ENCODE measurements around the gene GAPVD1. TPM values are rescaled to one million over a fixed set of nuclear protein-coding genes. Genes with fewer than 3 reads are reported as not detected.
A peak's percentile ranks its signal among the peaks of the same experiment; 100 is the strongest.
"Not testable (repeated sequence)": the region's sequence is repeated elsewhere in the genome, so short reads cannot be mapped to it uniquely, and the experiment has no call there.

Gene GAPVD1
- total RNA-seq, 2 experiments from 2014 or later, result 49.7 to 49.8 TPM

- no peak for DNase-seq
- H3K36me3 Mint-ChIP-seq (ENCODE audit: low read depth), result peaks cover 17% of the 10 kb centered on the region
- no peak for TF ChIP-seq CTCF (IDR thresholded peaks at IDR 0.05)
- no peaks in the 10 kb centered on the region for H3K9me3 Mint-ChIP-seq
- no peak for ATAC-seq
- CTCF ChIA-PET, result interaction anchor here (1.0 kb wide), 1 partner anchor 18 kb away, joined by 3 read pairs; no protein-coding TSS in a partner anchor
- H3K27me3 Mint-ChIP-seq, result no peaks in the 10 kb centered on the region
- H3K27ac Mint-ChIP-seq, result no peak overlapping the region
- POLR2A ChIA-PET, result interaction anchor here (0.6 to 4.2 kb wide), 5 partner anchors 9 to 13 kb away, joined by 3 to 16 read pairs (median 4); partner anchors contain the start of gene HSPA5
- H3K4me3 Mint-ChIP-seq, result no peak overlapping the region
- intact Hi-C loops (cut with micrococcal nuclease), result no loop called here
- no peaks in the 10 kb centered on the region for H3K4me1 Mint-ChIP-seq (ENCODE audit: low read depth)
Observed at GRCh38 chr9:125227761-125228160, 33.9 kb upstream of the GAPVD1 start.

DNA sequence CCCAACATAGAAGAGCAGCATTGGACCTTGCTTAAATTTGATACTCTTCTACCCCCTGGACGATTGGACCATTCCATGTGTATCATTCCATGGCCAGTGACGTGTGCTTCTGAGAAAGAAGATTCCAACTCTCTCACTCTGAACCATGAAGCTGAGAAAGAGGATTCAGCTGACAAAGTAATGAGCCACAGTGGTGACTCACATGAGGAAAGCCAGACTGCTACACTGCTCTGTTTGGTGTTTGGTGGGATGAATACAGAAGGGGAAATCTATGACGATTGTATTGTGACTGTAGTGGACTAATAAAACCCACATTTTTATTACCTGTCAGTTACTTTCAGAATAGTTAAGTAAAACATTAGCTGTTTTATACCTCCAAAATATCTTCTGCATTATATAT lies 27.9 kb upstream of the GAPVD1 start:
- Mint-ChIP-seq H3K4me3 (no peak overlapping the region), H3K4me1 (ENCODE audit: low read depth) (peaks cover 34% of the 10 kb centered on the region), H3K36me3 (ENCODE audit: low read depth) (peaks cover 58% of the 10 kb centered on the region), H3K27ac (no peak overlapping the region), H3K9me3 (no peaks in the 10 kb centered on the region), H3K27me3 (no peaks in the 10 kb centered on the region)
- intact Hi-C loops (cut with micrococcal nuclease), result no loop called here
- POLR2A ChIA-PET, result interaction anchor here (2.1 kb wide), 1 partner anchor 11 kb away, joined by 7 read pairs; no protein-coding TSS in a partner anchor
- no peak for ATAC-seq
- CTCF ChIA-PET, result no interaction called here
- no peak for TF ChIP-seq CTCF (IDR thresholded peaks at IDR 0.05)
- DNase-seq, result no peak

GRCh38 chr9:125234099-125234498 lies 27.5 kb upstream of the GAPVD1 start:
- peaks cover 38% of the 10 kb centered on the region for H3K4me1 Mint-ChIP-seq (ENCODE audit: low read depth)
- intact Hi-C loops (cut with micrococcal nuclease); DNase-seq; H3K27me3 Mint-ChIP-seq; H3K9me3 Mint-ChIP-seq; H3K4me3 Mint-ChIP-seq; CTCF ChIA-PET; ATAC-seq: not testable (repeated sequence)
- H3K36me3 Mint-ChIP-seq (ENCODE audit: low read depth), result peaks cover 62% of the 10 kb centered on the region
- POLR2A ChIA-PET, result interaction anchor here (1.5 to 2.1 kb wide), 2 partner anchors 10 to 98 kb away, joined by 4 to 7 read pairs; no protein-coding TSS in a partner anchor
- H3K27ac Mint-ChIP-seq, result peak overlapping the region; percentile 38

DNA sequence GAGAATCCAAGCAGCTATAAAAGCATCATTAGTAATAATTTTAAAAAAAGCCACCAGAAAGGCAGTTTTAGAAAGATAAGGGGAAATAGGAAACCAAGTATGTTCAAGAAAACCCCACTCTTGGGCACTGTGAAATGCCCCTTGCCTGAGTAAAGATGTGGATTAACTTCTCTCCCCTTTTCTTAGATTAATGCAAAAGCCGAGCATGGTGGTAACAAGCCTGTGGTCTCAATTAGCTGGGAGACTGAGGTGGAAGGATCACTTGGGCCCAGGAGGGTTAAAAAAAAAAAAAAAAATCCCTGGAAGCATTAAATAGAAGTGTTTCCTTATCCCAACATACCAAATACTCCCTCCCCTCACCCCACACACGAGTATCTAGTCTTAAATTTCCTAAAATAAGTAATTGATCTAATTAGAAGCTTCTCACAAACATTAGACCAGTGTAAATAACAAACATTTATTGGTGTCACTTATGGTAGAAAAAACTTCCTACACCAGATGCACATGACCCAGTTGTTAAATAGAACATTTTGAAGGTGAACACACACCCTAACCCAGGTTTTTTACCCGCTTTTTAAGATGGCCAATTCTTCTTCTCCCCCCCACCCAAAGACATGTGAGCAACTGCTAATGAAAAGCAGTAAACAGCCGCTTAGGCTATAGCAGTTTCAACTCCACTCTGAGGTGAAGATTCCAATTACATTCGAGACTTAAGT lies 25.7 kb upstream of the GAPVD1 start:
- Mint-ChIP-seq H3K27ac (peak overlapping the region; percentile 78), H3K36me3 (ENCODE audit: low read depth) (peaks cover 73% of the 10 kb centered on the region), H3K4me3 (peak overlapping the region; percentile 100), H3K4me1 (ENCODE audit: low read depth) (peaks cover 39% of the 10 kb centered on the region), H3K9me3 (no peaks in the 10 kb centered on the region), H3K27me3 (no peaks in the 10 kb centered on the region)
- DNase-seq (no peak), ATAC-seq (no peak)
- no peak for TF ChIP-seq CTCF (IDR thresholded peaks at IDR 0.05)
- intact Hi-C loops (cut with micrococcal nuclease), result no loop called here
- CTCF ChIA-PET, result interaction anchor here (0.8 to 1.2 kb wide), 2 partner anchors 15 to 65 kb away, joined by 4 read pairs; no protein-coding TSS in a partner anchor
- POLR2A ChIA-PET, result interaction anchor here (0.6 to 10.5 kb wide), 13 partner anchors 8 to 375 kb away, joined by 3 to 151 read pairs (median 4); partner anchors contain the start of genes ARPC5L, GAPVD1 and RPL35

DNA sequence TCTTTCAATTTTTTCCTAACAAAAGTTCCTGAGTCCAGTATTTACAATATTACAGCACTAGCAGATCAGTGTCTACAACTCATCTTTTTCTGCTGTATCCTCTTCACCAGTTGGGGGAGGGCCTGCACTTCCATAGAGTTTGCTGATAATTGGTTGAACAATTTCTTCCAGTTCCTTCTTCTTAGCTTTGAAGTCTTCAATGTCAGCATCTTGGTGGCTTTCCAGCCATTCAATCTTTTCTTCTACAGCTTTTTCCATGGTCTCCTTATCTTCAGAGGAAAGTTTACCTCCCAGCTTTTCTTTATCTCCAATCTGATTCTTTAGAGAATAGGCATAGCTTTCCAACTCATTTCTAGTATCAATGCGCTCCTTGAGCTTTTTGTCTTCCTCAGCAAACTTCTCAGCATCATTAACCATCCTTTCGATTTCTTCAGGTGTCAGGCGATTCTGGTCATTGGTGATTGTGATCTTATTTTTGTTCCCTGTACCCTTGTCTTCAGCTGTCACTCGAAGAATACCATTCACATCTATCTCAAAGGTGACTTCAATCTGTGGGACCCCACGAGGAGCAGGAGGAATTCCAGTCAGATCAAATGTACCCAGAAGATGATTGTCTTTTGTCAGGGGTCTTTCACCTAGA lies 25.0 kb upstream of the GAPVD1 start:
- ChIA-PET POLR2A (interaction anchor here (0.6 to 10.5 kb wide), 12 partner anchors 7 to 375 kb away, joined by 3 to 151 read pairs (median 4); partner anchors contain the start of genes ARPC5L, GAPVD1 and RPL35), CTCF (interaction anchor here (0.7 to 0.8 kb wide), 2 partner anchors 16 to 99 kb away, joined by 3 to 4 read pairs; no protein-coding TSS in a partner anchor)
- H3K9me3 Mint-ChIP-seq; intact Hi-C loops (cut with micrococcal nuclease); H3K27me3 Mint-ChIP-seq; ATAC-seq: not testable (repeated sequence)
- H3K4me1 Mint-ChIP-seq (ENCODE audit: low read depth), result peaks cover 39% of the 10 kb centered on the region
- peaks cover 79% of the 10 kb centered on the region for H3K36me3 Mint-ChIP-seq (ENCODE audit: low read depth)
- DNase-seq, result peak; percentile 23
- H3K27ac Mint-ChIP-seq, result peak overlapping the region; percentile 78
- peak overlapping the region; percentile 100 for H3K4me3 Mint-ChIP-seq

Measured in activated CD8-positive, alpha-beta T cell treated with anti-CD3 and anti-CD28 coated beads for 36 hours (primary cell).